ENCODE results near the gene ZRANB3.
"Not testable (repeated sequence)": the region's sequence is repeated elsewhere in the genome, so short reads cannot be mapped to it uniquely, and the experiment has no call there.

The ZRANB3 gene

GRCh38 chr2:135475128-135475527 lies 55.9 kb downstream of the ZRANB3 start:
- DNase-seq, result no peak

- DNase-seq, result peak in 1 of 2 experiments; percentile 10
These were observed 57.5 kb downstream of the ZRANB3 start for GRCh38 chr2:135473567-135473966.

GRCh38 chr2:135471106-135471505 lies 59.9 kb downstream of the ZRANB3 start:
- no peak for DNase-seq

GRCh38 chr2:135457279-135457678 lies 73.7 kb downstream of the ZRANB3 start:
- DNase-seq, result no peak

- DNase-seq, result no peak
These were observed 74.2 kb downstream of the ZRANB3 start for GRCh38 chr2:135456835-135457234.

- DNase-seq, result no peak
These were observed 74.6 kb downstream of the ZRANB3 start for GRCh38 chr2:135456431-135456830.

- no peak for DNase-seq
These were observed 76.4 kb downstream of the ZRANB3 start for GRCh38 chr2:135454608-135455007.

- DNase-seq, result not testable (repeated sequence)
These were observed 78.0 kb downstream of the ZRANB3 start for GRCh38 chr2:135453027-135453426.

- no peak for DNase-seq
These were observed 79.1 kb downstream of the ZRANB3 start for GRCh38 chr2:135451966-135452365.

GRCh38 chr2:135443013-135443412 lies 88.0 kb downstream of the ZRANB3 start:
- DNase-seq, result not testable (repeated sequence)

GRCh38 chr2:135435155-135435554 lies 95.9 kb downstream of the ZRANB3 start:
- DNase-seq, result not testable (repeated sequence)

- no peak for DNase-seq
These were observed 106.2 kb downstream of the ZRANB3 start for GRCh38 chr2:135424849-135425248.

GRCh38 chr2:135422898-135423297 lies 108.1 kb downstream of the ZRANB3 start:
- DNase-seq, result no peak

- DNase-seq, result no peak
These were observed 119.4 kb downstream of the ZRANB3 start for GRCh38 chr2:135411646-135412045.

- no peak for DNase-seq
These were observed 121.6 kb downstream of the ZRANB3 start for GRCh38 chr2:135409436-135409835.

- DNase-seq, result not testable (repeated sequence)
These were observed 134.8 kb downstream of the ZRANB3 start for GRCh38 chr2:135396259-135396658.

GRCh38 chr2:135386993-135387392 lies 144.0 kb downstream of the ZRANB3 start:
- DNase-seq, result no peak

GRCh38 chr2:135378591-135378990 lies 152.4 kb downstream of the ZRANB3 start:
- no peak for DNase-seq

GRCh38 chr2:135373702-135374101 lies 157.3 kb downstream of the ZRANB3 start:
- no peak for DNase-seq

GRCh38 chr2:135349941-135350340 lies 181.1 kb downstream of the ZRANB3 start:
- no peak for DNase-seq

GRCh38 chr2:135348096-135348704 lies 182.8 kb downstream of the ZRANB3 start:
- DNase-seq, result not testable (repeated sequence)

GRCh38 chr2:135337071-135337470 lies 193.9 kb downstream of the ZRANB3 start:
- DNase-seq, result no peak

- no peak for DNase-seq
These were observed 195.8 kb downstream of the ZRANB3 start for GRCh38 chr2:135335256-135335655.

- no peak for DNase-seq
These were observed 203.9 kb downstream of the ZRANB3 start for GRCh38 chr2:135327146-135327545.

Data from NCI-H2081 (cell line).